OCI-LY3 (cell line): Measurements from ENCODE around the gene PDZK1.

Experiments
- CTCF ChIP-seq: fragments of 200-600, 300-600 bp; sonication (generic); IDR thresholded peaks from 2 replicates; pipeline ENCODE4 v1.5.1; 2014; ENCODE audit warnings: antibody characterized with exemption, low read length, low read depth
- EZH2phosphoT487 ChIP-seq: fragments of 200-600 bp; shearing (Covaris generic); IDR thresholded peaks from 2 replicates; pipeline ENCODE4 v1.6.1; 2018; ENCODE audit warnings: antibody characterized with exemption, mixed run types, low read depth

DNA sequence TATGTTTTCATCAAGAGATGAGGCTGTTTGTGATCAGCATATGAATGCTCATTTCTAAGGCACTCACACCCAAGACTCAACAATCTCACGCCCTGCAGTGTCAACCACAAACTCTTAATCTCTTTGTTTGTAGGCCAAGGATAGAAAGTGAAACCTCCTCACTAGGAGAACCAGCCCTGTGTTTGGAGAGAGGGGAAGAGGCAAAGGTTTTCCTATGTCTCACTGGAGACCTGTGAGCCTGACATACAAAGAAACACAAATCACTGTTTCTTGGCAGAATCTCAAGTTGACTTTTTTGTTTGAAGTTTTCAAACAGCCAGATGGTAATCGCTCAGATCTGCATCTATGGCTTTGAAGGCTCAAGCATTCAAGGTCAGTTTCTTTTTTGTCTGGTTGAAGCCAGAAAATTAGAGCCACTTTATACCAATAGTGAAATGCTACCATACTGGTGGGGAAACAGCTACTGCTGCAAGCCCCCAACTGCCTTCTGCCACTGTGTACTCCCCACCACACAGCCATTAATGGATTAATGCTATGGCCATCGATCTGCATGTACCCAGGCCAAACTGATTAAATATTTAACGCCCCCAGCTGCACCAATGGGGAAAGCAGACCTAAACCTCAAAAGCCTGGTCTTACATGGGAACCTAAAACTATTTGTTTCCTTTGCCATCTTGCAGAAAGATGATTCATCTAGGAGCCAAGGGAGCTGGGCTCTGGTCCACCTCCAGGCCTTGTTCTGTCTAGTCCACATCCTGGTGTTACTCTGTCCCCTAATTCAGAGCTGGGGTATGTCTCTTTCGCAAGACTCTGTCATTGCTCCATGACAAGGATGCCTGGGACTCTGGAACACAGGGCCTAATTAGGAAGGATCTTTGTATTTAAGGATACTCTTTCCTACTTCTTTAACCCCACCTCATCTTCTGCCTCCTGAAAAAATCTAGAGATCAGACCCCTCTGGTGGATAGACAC is 16.3 kb downstream of the PDZK1 start:
- TF ChIP-seq CTCF (no peak), EZH2phosphoT487 (no peak)
